Retina (tissue), 1 donor: ENCODE measurements around the gene HEPH.
"Not testable (repeated sequence)": the region's sequence is repeated elsewhere in the genome, so short reads cannot be mapped to it uniquely, and the experiment has no call there.

Experiments
- DNase-seq: peaks from one replicate; pipeline ENCODE4 v3.0.0-alpha.2; 2016

The HEPH gene

DNA sequence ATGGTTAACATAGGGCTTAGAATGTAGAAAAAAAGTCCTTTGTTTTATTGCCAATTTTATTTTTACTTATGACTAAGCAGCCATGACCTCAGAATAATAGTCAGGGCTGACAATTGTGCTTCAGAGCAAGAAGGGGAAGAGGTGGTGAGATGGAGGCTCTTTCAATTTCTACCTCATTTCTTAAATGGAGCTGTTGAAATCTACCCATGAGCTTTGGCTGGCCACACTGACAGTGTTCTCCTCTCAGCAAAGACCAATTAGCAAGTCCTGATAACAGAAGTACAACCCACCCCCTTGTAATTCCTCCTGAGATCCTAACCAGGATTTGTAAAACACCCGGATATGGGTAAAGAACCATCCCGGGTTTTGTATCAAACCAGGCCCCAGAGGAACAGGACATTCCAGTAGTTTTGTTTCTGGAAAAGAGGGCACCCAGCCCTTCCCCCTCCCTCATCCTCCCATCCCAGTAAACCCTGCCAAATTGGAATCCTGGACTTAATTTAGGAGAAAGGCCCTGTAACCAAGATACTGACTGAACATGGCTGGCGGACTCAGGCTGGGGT, at the start of gene HEPH:
TSS of gene HEPH (plus strand) at position 399 of the 563 bp plus-strand sequence. CDS start 6,324 bp downstream, outside the sequence.
- DNase-seq = peak; percentile 61

DNA sequence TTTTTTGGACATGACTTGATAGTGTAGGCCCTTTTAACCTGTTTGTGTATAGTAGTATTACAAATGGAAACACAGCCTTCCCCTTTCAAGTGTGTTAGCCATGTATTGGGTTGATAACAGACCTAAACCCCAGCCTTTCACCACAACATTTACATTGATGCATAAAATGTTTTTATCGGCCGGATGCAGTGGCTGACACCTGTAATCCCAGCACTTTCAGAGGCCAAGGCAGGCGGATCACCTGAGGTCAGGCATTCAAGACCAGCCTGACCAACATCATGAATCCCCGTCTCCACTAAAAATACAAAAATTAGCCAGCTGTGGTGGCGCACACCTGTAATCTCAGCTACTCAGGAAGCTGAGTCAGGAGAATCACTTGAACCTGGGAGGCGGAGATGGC, 45.3 kb upstream of the HEPH start:
- DNase-seq = not testable (repeated sequence)

GRCh38 chrX:66121354-66121753, 42.7 kb upstream of the HEPH start:
- not testable (repeated sequence) for DNase-seq

DNA sequence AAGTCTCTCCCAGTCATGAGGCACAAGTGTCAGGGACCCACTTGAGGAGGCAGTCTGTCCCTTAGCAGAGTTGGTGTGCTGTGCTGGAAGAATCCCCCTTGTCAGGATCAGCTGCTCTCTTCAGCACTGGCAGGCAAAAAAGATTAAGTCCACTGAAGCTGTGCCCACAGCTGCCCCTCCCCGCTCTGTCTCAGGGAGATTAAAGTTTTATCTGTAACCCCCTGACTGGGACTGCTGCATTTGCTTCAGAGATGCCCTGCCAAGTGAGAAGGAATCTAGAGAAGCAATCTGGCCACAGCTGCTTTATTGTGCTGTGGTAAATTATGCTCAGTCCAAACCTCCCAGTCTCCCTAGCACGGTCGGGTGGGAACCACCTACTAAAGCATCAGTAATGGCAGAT, 37.4 kb upstream of the HEPH start:
- DNase-seq = no peak

- no peak for DNase-seq
Measured at GRCh38 chrX:66130469-66130868, 33.6 kb upstream of the HEPH start.

GRCh38 chrX:66135284-66135683, 28.8 kb upstream of the HEPH start:
- not testable (repeated sequence) for DNase-seq

- no peak for DNase-seq
Measured at GRCh38 chrX:66142351-66142750, 21.7 kb upstream of the HEPH start.

DNA sequence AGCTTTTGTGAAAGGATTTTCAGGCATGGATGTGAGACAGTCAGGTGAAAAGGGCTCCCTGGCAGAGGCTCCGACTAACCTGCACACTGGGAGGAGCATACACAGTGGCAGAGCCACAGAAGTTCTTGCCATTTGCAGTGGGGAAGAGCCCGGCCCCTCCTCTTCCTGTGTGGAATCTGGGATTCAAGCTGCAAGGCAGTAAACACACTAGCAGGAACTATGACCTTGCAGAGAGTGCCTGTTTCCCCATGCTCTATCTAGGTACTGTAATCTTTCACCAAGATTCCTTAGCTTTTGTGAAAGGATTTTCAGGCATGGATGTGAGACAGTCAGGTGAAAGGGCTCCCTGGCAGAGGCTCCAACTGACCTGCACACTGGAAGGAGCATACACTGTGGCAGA, 19.8 kb upstream of the HEPH start:
- no peak for DNase-seq

- no peak for DNase-seq
Measured at GRCh38 chrX:66149519-66149918, 14.5 kb upstream of the HEPH start.

GRCh38 chrX:66150163-66150562, 13.9 kb upstream of the HEPH start:
- no peak for DNase-seq

GRCh38 chrX:66162331-66162822, 1.7 kb upstream of the HEPH start:
- no peak for DNase-seq

DNA sequence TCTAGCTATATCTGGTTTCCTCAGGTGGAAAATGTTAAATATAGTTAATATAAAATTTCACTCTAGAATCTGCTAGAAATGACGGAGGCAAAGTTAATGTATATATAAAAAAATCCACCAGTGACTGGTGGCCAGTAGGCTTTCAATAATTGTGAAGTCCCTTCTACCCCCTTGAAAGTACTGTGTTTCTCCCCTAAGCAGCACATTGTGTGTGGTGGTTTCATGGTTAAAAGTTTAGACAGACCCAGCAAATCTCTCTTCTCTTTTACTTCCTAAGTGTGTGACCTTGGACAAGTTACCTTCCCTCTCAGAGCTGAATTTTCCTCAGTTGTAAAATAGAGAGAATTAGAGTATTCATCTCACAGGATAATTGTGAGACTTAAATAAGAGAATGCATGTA, 600 bp upstream of the HEPH start:
- no peak for DNase-seq

- DNase-seq = no peak
Measured at GRCh38 chrX:66164470-66164869, 423 bp downstream of the HEPH start.

- DNase-seq = no peak
Measured at GRCh38 chrX:66164931-66165330, 884 bp downstream of the HEPH start.

GRCh38 chrX:66166671-66167070, 2.6 kb downstream of the HEPH start:
- no peak for DNase-seq

DNA sequence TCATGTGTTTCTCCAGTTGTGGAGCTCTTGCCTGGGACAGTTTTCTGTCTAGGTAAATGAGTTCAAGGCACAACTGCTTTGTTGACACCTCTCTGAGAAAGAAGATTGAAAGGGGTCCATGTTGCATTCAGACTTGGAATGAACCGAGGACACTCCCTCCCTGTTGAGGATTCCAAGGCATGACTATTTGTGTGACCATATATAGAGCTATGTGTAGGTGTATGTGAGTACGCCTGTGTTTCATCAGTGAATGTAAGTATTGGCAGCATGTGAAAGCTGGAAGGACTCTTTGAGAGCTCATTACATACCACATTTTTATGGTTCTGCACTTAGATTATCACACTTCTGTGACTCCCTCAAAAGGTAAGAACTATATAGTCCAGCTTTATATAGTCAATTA, 3.4 kb downstream of the HEPH start:
- DNase-seq = no peak

- no peak for DNase-seq
Measured at GRCh38 chrX:66176134-66176533, 12.1 kb downstream of the HEPH start.

GRCh38 chrX:66191563-66191962, 27.5 kb downstream of the HEPH start:
- DNase-seq = no peak

DNA sequence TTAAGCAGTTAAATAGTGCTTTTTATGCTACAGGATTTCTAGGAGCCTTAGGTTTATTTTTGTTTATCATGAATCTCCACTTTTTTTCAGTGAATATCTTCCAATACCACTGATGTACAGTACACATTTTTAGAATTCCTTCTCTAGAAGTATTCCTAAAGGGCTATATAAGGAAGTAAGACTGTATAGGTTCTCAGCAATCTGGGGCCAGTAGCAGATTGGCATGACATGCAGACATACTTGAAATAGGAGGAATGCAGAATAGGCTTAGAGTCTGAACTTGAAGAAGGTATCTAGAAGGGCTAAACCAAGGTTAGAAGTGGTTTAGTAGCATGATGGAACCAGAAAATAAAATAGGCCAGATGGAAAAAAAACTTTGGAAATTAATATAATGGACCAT, 29.8 kb downstream of the HEPH start:
- DNase-seq = no peak

DNA sequence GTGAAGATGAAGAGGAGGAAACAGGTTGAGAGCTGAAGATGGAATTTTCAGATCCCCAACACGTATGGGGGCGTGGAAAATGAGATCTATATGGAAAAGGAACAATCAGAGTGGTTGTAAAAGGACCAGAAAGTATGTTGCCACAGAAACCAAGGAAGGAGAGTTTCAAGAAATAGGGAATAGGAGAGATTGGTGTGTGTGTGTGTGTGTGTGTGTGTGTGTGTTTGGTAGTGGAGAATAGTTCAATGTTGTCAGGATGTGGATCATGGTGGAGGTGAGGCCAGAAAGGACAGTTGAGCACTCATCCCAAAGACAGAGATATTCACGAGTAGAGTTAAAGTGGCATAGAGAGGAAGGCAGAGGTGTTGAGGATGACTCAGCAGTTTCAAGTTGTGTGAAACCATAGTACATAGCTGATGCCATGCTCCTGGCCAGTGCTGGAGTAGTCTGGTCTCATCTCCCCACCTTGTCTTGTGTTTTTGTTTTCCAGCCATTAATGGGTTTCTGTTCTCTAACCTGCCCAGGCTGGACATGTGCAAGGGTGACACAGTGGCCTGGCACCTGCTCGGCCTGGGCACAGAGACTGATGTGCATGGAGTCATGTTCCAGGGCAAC, 36.1 kb downstream of the HEPH start:
- DNase-seq = no peak

GRCh38 chrX:66200855-66201795, 37.1 kb downstream of the HEPH start:
- DNase-seq = no peak

DNA sequence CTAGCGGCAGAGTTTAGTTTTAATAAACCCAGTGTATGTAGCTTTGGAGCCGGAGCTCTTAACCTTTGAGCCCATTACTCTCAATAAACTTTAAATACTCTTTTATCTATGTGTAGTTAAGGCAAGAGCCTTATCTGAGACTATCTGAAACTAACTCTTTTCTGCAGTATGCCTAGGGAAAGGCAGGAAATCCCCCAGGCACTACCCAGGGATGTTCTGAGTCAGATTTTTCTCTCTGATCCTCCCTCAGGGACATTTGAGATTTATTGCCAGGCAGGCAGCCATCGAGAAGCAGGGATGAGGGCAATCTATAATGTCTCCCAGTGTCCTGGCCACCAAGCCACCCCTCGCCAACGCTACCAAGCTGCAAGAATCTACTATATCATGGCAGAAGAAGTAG, 39.1 kb downstream of the HEPH start:
- no peak for DNase-seq

DNA sequence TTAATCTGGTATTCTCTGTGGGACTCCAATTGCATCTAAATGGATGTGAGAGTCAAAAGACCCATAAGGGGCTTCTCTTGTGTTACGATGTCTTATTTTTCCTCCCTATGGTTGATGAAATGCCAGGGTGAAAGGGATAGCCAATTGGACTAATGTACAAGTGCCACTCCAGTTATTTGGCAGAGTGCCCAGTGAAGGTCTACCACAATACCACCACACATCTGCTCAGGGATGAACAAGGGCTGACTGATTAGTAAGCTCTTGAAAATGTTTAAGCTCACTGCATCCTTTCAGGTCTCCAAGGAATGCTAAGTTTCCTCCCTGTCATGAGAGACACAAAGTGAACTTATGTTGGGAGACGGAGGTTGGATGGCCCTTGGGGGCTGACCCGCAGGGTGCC, 57.8 kb downstream of the HEPH start:
- DNase-seq = no peak

DNA sequence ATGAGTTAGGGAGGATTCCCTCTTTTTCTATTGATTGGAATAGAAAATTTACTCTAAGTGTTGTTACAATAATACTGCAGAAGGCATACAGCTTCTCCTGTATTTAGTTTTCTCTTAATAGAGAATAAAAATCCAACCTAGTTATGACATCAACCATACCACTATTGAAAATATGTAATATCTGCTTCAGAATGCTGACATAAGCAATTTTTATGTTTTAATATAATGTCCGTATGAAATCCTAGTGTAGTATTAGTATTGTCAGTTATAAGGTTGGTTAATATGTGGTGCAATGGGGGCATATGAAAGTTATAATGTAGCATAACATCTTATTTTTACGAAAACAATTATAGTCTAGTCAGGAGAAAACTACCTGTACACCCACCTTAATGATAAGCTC, 68.2 kb downstream of the HEPH start:
- no peak for DNase-seq
